Activated B cell treated with CpG ODN at 0.5 μM for 24 hours (primary cell): ENCODE results near the gene RORB. TPM values are rescaled to one million over a fixed set of nuclear protein-coding genes. Genes with fewer than 3 reads are reported as not detected.

Experiments used
- ATAC-seq: fragments of 200-7000 bp; cut with Tn5 transposase; one replicate; pipeline ENCODE4 v1.10.0; 2021; ENCODE audit warnings: low read depth, mild to moderate bottlenecking, moderate library complexity
- CTCF ChIA-PET: fragments of 350-600 bp; sonication (Branson Sonifier 250); formaldehyde crosslinking; loops from one replicate; lab custom pipeline; 2021; ENCODE audit warnings: antibody characterized with exemption; lab: Charles Lee
- POLR2A ChIA-PET: fragments of 350-600 bp; sonication (Branson Sonifier 250); formaldehyde crosslinking; loops from one replicate; lab custom pipeline; 2021; ENCODE audit warnings: antibody characterized with exemption; lab: Charles Lee
- DNase-seq: peaks from one replicate; pipeline ENCODE4 v3.0.0; 2022
- H3K27ac Mint-ChIP-seq: one replicate; pipeline ENCODE4 v1.8.0; 2020; ENCODE audit warnings: mixed read lengths
- H3K27me3 Mint-ChIP-seq: one replicate; pipeline ENCODE4 v1.8.0; 2021; ENCODE audit warnings: mixed read lengths
- H3K36me3 Mint-ChIP-seq: one replicate; pipeline ENCODE4 v1.8.0; 2021; ENCODE audit warnings: low read depth, mixed read lengths
- H3K4me1 Mint-ChIP-seq: one replicate; pipeline ENCODE4 v1.8.0; 2021; ENCODE audit warnings: mixed read lengths
- H3K4me3 Mint-ChIP-seq: one replicate; pipeline ENCODE4 v1.8.0; 2020; ENCODE audit warnings: mild to moderate bottlenecking, mixed read lengths
- H3K9me3 Mint-ChIP-seq: one replicate; pipeline ENCODE4 v1.8.0; 2020; ENCODE audit warnings: mixed read lengths
- CTCF ChIP-seq: fragments of 200-600 bp; IDR thresholded peaks from one replicate; pipeline ENCODE4 v1.8.0; 2022; ENCODE audit warnings: antibody characterized with exemption, mild to moderate bottlenecking
- intact Hi-C: fragments of 100-400 bp; cut with micrococcal nuclease; formaldehyde crosslinking; loops from one replicate; pipeline ENCODE4 v1.15.1; 2024
- total RNA-seq: library from RNA; stranded (reverse); gene quantifications from 2 replicates; pipeline ENCODE4 v1.2.3, GENCODE V29; 2022

The RORB gene
- total RNA-seq, 1 donor from 2014 or later, result not detected

- intact Hi-C loops, result no loop called here
- ATAC-seq, result no peak
- CTCF ChIA-PET, result interaction anchor here (1.2 kb wide), 1 partner anchor 19 kb away, joined by 3 read pairs; no protein-coding TSS in a partner anchor
Measured at GRCh38 chr9:74662674-74663073, 165.5 kb downstream of the RORB start.

GRCh38 chr9:74663439-74663838 is 166.3 kb downstream of the RORB start:
- POLR2A ChIA-PET, result no interaction called here
- DNase-seq, result no peak
- CTCF ChIA-PET, result interaction anchor here (1.2 kb wide), 1 partner anchor 19 kb away, joined by 3 read pairs; no protein-coding TSS in a partner anchor
- no peaks in the 10 kb centered on the region for H3K36me3 Mint-ChIP-seq
- H3K27ac Mint-ChIP-seq, result no peak overlapping the region
- H3K9me3 Mint-ChIP-seq, result no peaks in the 10 kb centered on the region
- ATAC-seq, result no peak
- TF ChIP-seq CTCF, result no peak
- intact Hi-C loops, result no loop called here
- no peaks in the 10 kb centered on the region for H3K27me3 Mint-ChIP-seq
- no peak overlapping the region for H3K4me3 Mint-ChIP-seq
- no peaks in the 10 kb centered on the region for H3K4me1 Mint-ChIP-seq

More at GRCh38 chr9:74662674-74663073, 165.5 kb downstream of the RORB start:
- Mint-ChIP-seq H3K36me3 (no peaks in the 10 kb centered on the region), H3K4me3 (no peak overlapping the region), H3K4me1 (no peaks in the 10 kb centered on the region), H3K27me3 (no peaks in the 10 kb centered on the region), H3K9me3 (no peaks in the 10 kb centered on the region), H3K27ac (no peak overlapping the region)
- no peak for DNase-seq
- no peak for TF ChIP-seq CTCF
- POLR2A ChIA-PET, result no interaction called here

- no peak overlapping the region for H3K27ac Mint-ChIP-seq
- intact Hi-C loops, result no loop called here
- no peaks in the 10 kb centered on the region for H3K4me1 Mint-ChIP-seq
- H3K4me3 Mint-ChIP-seq, result no peak overlapping the region
- peaks cover 2% of the 10 kb centered on the region for H3K27me3 Mint-ChIP-seq
- H3K9me3 Mint-ChIP-seq, result no peaks in the 10 kb centered on the region
- no peak for TF ChIP-seq CTCF
- POLR2A ChIA-PET, result no interaction called here
- H3K36me3 Mint-ChIP-seq, result no peaks in the 10 kb centered on the region
- ATAC-seq (no peak), DNase-seq (no peak)
- CTCF ChIA-PET, result no interaction called here
Measured at GRCh38 chr9:74666625-74667316, 169.6 kb downstream of the RORB start.

- TF ChIP-seq CTCF, result no peak
Measured at GRCh38 chr9:74672237-74672636, 175.1 kb downstream of the RORB start.

GRCh38 chr9:74674077-74674476 is 176.9 kb downstream of the RORB start:
- no peak for TF ChIP-seq CTCF
- H3K27ac Mint-ChIP-seq, result no peak overlapping the region
- no peak overlapping the region for H3K4me3 Mint-ChIP-seq
- intact Hi-C loops, result no loop called here
- ATAC-seq, result no peak
- no peaks in the 10 kb centered on the region for H3K9me3 Mint-ChIP-seq
- ChIA-PET POLR2A (no interaction called here), CTCF (no interaction called here)
- H3K36me3 Mint-ChIP-seq, result no peaks in the 10 kb centered on the region
- DNase-seq, result no peak
- no peaks in the 10 kb centered on the region for H3K4me1 Mint-ChIP-seq
- H3K27me3 Mint-ChIP-seq, result no peaks in the 10 kb centered on the region

More at GRCh38 chr9:74672237-74672636, 175.1 kb downstream of the RORB start:
- H3K27ac Mint-ChIP-seq, result no peak overlapping the region
- no peak overlapping the region for H3K4me3 Mint-ChIP-seq
- ATAC-seq (no peak), DNase-seq (no peak)
- H3K27me3 Mint-ChIP-seq, result peaks cover 2% of the 10 kb centered on the region
- CTCF ChIA-PET, result no interaction called here
- no peaks in the 10 kb centered on the region for H3K36me3 Mint-ChIP-seq
- POLR2A ChIA-PET, result no interaction called here
- intact Hi-C loops, result no loop called here
- H3K4me1 Mint-ChIP-seq, result no peaks in the 10 kb centered on the region
- no peaks in the 10 kb centered on the region for H3K9me3 Mint-ChIP-seq
